A549 (cell line): Measurements from ENCODE around the gene SLC2A2.

ENCODE experiments used
- BHLHE40 ChIP-seq: IDR thresholded peaks from 2 replicates; pipeline ENCODE4 v1.6.1; 2012; ENCODE audit warnings: low read depth, low read length, inconsistent platforms
- CTCF ChIP-seq: fragments of >200 bp; sonication (Bioruptor Twin); formaldehyde crosslinking; IDR thresholded peaks from 3 replicates; pipeline ENCODE4 v1.5.1; 2016
- ESRRA ChIP-seq: fragments of 150-350 bp; IDR thresholded peaks from 2 replicates; pipeline ENCODE4 v1.6.1; 2014; ENCODE audit warnings: mild to moderate bottlenecking, low read length, borderline replicate concordance

- TF ChIP-seq CTCF (no peak), BHLHE40 (no peak), ESRRA (no peak)
Observed at GRCh38 chr3:170962411-170962810, 64.1 kb downstream of the SLC2A2 start.
